ENCODE results near the gene FAM222A.

The FAM222A gene

DNA sequence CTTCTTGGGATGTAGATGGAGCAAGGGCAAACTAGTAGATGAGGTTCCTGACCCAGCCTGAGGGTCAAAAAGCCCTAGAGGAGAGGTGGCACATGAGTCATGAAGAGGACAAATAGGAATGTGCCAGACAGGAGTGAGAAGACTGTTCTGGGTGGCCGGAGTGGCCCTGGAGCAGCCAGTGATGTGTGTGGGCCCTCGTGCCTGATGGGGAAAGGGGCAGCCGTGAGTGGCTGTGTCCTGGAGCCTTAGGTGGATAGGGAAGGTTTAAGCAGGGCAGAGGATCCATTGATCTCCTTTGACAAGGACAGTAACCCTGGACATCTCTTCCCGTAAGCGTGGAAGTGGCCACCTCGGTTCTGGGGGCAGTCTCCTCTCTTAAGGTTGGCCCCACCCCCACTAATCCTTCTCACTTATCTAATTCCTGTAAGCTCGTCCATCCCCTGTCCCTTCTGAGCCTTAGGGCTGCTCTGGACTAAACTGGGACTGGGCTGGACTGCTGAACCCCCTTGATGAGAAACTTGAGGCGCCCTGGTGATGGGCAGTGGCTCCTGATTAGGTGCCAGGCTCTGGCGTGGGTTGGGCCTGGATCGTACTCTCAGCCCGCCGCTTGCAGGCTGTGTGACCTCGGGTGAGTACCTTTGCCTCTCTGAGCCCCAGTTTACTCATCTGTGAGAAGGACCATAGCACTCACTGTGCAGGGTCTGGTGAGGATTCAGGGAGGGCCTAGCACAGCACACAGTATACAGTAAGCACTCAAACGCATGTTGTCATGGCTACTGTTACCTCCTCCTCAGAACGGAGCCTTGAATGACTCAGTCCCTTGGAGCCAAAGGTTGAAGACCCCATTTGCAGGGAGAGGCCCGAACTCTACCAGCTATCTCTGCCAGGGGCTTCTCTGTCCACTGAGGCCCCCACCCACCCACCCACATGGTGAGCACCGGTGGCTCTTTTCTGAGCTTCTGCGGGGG, 4.0 kb downstream of the FAM222A start:
- TF ChIP-seq POLR2AphosphoS5 (IDR thresholded peaks at IDR 0.05; ENCODE audit: borderline replicate concordance, low read depth, low read length) (no peak), FOXP2 (optimal IDR thresholded peaks at IDR 0.05; ENCODE audit: control extremely low read depth, extremely low read length, insufficient read depth) (no peak)
- Histone ChIP-seq H3K4me3 (no peak overlapping the region), H3K9me3 (ENCODE audit: low read depth, low read length) (no peaks in the 10 kb centered on the region), H3K27ac (no peak overlapping the region), H3K36me3 (ENCODE audit: insufficient read depth, low read length) (no peaks in the 10 kb centered on the region), H3K9ac (ENCODE audit: insufficient read length) (no peak overlapping the region)
- DNase-seq (ENCODE audit: low read depth, low spot score), result no peak

- H3K9ac ChIP-seq (ENCODE audit: insufficient read length), result no peak overlapping the region
- TF ChIP-seq FOXP2 (optimal IDR thresholded peaks at IDR 0.05; ENCODE audit: control extremely low read depth, extremely low read length, insufficient read depth) (no peak), EZH2 (IDR thresholded peaks at IDR 0.05) (no peak), POLR2AphosphoS5 (IDR thresholded peaks at IDR 0.05; ENCODE audit: borderline replicate concordance, low read depth, low read length) (no peak)
- no peaks in the 10 kb centered on the region for H3K36me3 ChIP-seq (ENCODE audit: insufficient read depth, low read length)
- no peaks in the 10 kb centered on the region for H3K9me3 ChIP-seq (ENCODE audit: low read depth, low read length)
- no peak overlapping the region for H3K4me3 ChIP-seq
- H3K27ac ChIP-seq, result no peak overlapping the region
- no peak for DNase-seq (ENCODE audit: low read depth, low spot score)
Observed at GRCh38 chr12:109718390-109718789, 4.8 kb downstream of the FAM222A start.

- no peak overlapping the region for H3K27ac ChIP-seq
- DNase-seq (ENCODE audit: low read depth, low spot score), result no peak
- no peak overlapping the region for H3K4me3 ChIP-seq
- no peaks in the 10 kb centered on the region for H3K36me3 ChIP-seq (ENCODE audit: insufficient read depth, low read length)
- no peak for TF ChIP-seq EZH2 (IDR thresholded peaks at IDR 0.05)
- TF ChIP-seq FOXP2 (optimal IDR thresholded peaks at IDR 0.05; ENCODE audit: control extremely low read depth, extremely low read length, insufficient read depth), result no peak
- no peak for TF ChIP-seq POLR2AphosphoS5 (IDR thresholded peaks at IDR 0.05; ENCODE audit: borderline replicate concordance, low read depth, low read length)
- no peaks in the 10 kb centered on the region for H3K9me3 ChIP-seq (ENCODE audit: low read depth, low read length)
- H3K9ac ChIP-seq (ENCODE audit: insufficient read length), result no peak overlapping the region
Observed at GRCh38 chr12:109719123-109720022, 5.7 kb downstream of the FAM222A start.

GRCh38 chr12:109720152-109720856, 6.7 kb downstream of the FAM222A start:
- H3K27ac ChIP-seq, result no peak overlapping the region
- no peaks in the 10 kb centered on the region for H3K36me3 ChIP-seq (ENCODE audit: insufficient read depth, low read length)
- H3K9me3 ChIP-seq (ENCODE audit: low read depth, low read length), result no peaks in the 10 kb centered on the region
- no peak overlapping the region for H3K9ac ChIP-seq (ENCODE audit: insufficient read length)
- H3K4me3 ChIP-seq, result no peak overlapping the region
- TF ChIP-seq FOXP2 (optimal IDR thresholded peaks at IDR 0.05; ENCODE audit: control extremely low read depth, extremely low read length, insufficient read depth), result no peak
- TF ChIP-seq EZH2 (IDR thresholded peaks at IDR 0.05), result no peak
- TF ChIP-seq POLR2AphosphoS5 (IDR thresholded peaks at IDR 0.05; ENCODE audit: borderline replicate concordance, low read depth, low read length), result no peak
- DNase-seq (ENCODE audit: low read depth, low spot score), result no peak

DNA sequence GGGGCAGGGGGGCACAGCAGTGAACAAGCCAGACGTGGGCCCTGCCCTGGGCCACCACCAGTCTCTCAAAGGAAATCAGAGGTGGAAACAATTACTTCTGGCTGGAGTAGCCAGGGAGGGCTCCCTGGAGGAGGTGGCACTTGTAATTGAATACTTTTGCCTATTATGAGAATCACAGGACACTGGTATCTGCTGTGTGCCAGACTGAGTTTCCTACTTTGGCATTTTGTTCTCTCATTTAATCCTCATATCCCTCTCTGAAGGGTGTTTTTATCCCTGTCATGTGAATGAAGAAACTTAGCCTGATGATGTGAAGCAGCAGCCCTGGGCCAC, 7.2 kb downstream of the FAM222A start:
- H3K36me3 ChIP-seq (ENCODE audit: insufficient read depth, low read length), result no peaks in the 10 kb centered on the region
- DNase-seq (ENCODE audit: low read depth, low spot score), result no peak
- H3K9ac ChIP-seq (ENCODE audit: insufficient read length), result no peak overlapping the region
- H3K27ac ChIP-seq, result no peak overlapping the region
- no peak overlapping the region for H3K4me3 ChIP-seq
- no peak for TF ChIP-seq FOXP2 (optimal IDR thresholded peaks at IDR 0.05; ENCODE audit: control extremely low read depth, extremely low read length, insufficient read depth)
- no peak for TF ChIP-seq POLR2AphosphoS5 (IDR thresholded peaks at IDR 0.05; ENCODE audit: borderline replicate concordance, low read depth, low read length)
- TF ChIP-seq EZH2 (IDR thresholded peaks at IDR 0.05), result no peak
- H3K9me3 ChIP-seq (ENCODE audit: low read depth, low read length), result no peaks in the 10 kb centered on the region

DNA sequence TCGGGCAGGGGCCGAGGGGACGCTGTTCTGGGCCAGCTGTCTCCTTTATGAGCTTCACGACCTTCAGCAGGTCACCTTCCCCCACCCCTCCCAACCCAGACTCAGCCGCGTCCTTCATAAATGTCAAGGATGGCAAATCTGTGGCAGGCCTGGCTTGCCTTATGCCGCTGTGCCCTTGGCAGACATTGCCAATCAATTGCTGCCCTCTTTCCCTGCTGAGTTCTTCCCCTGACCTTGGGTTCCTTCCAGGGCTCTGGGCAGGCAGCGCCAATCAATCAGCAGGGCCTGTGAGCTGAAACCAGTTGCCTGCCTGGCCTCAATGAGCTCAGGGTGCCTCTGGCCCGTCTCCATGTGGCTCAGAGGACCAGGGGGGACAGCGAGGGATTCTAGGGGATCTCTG, 7.7 kb downstream of the FAM222A start:
- Histone ChIP-seq H3K27ac (no peak overlapping the region), H3K36me3 (ENCODE audit: insufficient read depth, low read length) (no peaks in the 10 kb centered on the region), H3K4me3 (no peak overlapping the region), H3K9me3 (ENCODE audit: low read depth, low read length) (no peaks in the 10 kb centered on the region), H3K9ac (ENCODE audit: insufficient read length) (no peak overlapping the region)
- DNase-seq (ENCODE audit: low read depth, low spot score), result no peak
- TF ChIP-seq POLR2AphosphoS5 (IDR thresholded peaks at IDR 0.05; ENCODE audit: borderline replicate concordance, low read depth, low read length) (no peak), EZH2 (IDR thresholded peaks at IDR 0.05) (no peak), FOXP2 (optimal IDR thresholded peaks at IDR 0.05; ENCODE audit: control extremely low read depth, extremely low read length, insufficient read depth) (no peak)

- DNase-seq (ENCODE audit: low read depth, low spot score), result no peak
- Histone ChIP-seq H3K27ac (no peak overlapping the region), H3K4me3 (no peak overlapping the region), H3K36me3 (ENCODE audit: insufficient read depth, low read length) (no peaks in the 10 kb centered on the region), H3K9ac (ENCODE audit: insufficient read length) (no peak overlapping the region), H3K9me3 (ENCODE audit: low read depth, low read length) (no peaks in the 10 kb centered on the region)
- no peak for TF ChIP-seq EZH2 (IDR thresholded peaks at IDR 0.05)
- no peak for TF ChIP-seq POLR2AphosphoS5 (IDR thresholded peaks at IDR 0.05; ENCODE audit: borderline replicate concordance, low read depth, low read length)
- no peak for TF ChIP-seq FOXP2 (optimal IDR thresholded peaks at IDR 0.05; ENCODE audit: control extremely low read depth, extremely low read length, insufficient read depth)
Observed at GRCh38 chr12:109722022-109722720, 8.5 kb downstream of the FAM222A start.
